K562 (cell line): Measurements from ENCODE around the gene SYNGR3. TPM values are rescaled to one million over a fixed set of nuclear protein-coding genes. Genes with fewer than 3 reads are reported as not detected.

Experiments used
- ATF1 ChIP-seq, 2 experiments: fragments of 450-650 bp in 1 of 2; IDR thresholded peaks; 2 replicates each; pipeline ENCODE4 v1.6.1; 2016; ENCODE audit warnings: missing compliant biosample characterization in 1 of 2, missing genetic modification characterization in 1 of 2
- CREM ChIP-seq: IDR thresholded peaks from 2 replicates; pipeline ENCODE4 v1.6.1; 2014; ENCODE audit warnings: antibody characterized with exemption, low read depth
- FIP1L1 ChIP-seq: fragments of 200-400 bp; formaldehyde crosslinking; IDR thresholded peaks from 2 replicates; pipeline ENCODE4 v1.6.1; 2018; ENCODE audit warnings: mild to moderate bottlenecking, low read depth, low read length; ENCODE audit not compliant: poor library complexity, severe bottlenecking
- GABPA ChIP-seq: fragments of 200-800 bp; sonication (Bioruptor generic); conservative IDR thresholded peaks from 2 replicates; pipeline ENCODE4 v1.6.1; 2016; ENCODE audit warnings: low read depth, missing genetic modification characterization, missing compliant biosample characterization
- POLR2B ChIP-seq: fragments of 450-650 bp; IDR thresholded peaks from 2 replicates; pipeline ENCODE4 v1.6.1; 2018; ENCODE audit warnings: low read depth; ENCODE audit not compliant: partially characterized antibody
- RBM14 ChIP-seq: fragments of 200-400 bp; formaldehyde crosslinking; IDR thresholded peaks from 2 replicates; pipeline ENCODE4 v1.6.1; 2018; ENCODE audit warnings: low read depth, mild to moderate bottlenecking, low read length, moderate library complexity, borderline replicate concordance; ENCODE audit not compliant: insufficient read depth
- REST ChIP-seq, 2 experiments: fragments of 450-650 bp; formaldehyde crosslinking in 1 of 2; IDR thresholded peaks; 2 replicates each; pipeline versions ENCODE4 v1.4.0 to v1.6.1; 2014 to 2020; ENCODE audit warnings: mild to moderate bottlenecking in 2 of 2, borderline replicate concordance in 1 of 2, low read depth in 1 of 2
- SP1 ChIP-seq: sonication (generic); formaldehyde crosslinking; IDR thresholded peaks from 2 replicates; pipeline ENCODE4 v1.8.1; 2022; ENCODE audit warnings: mild to moderate bottlenecking, missing genetic modification reagents
- ZNF212 ChIP-seq: fragments of 450-650 bp; formaldehyde crosslinking; IDR thresholded peaks from 2 replicates; pipeline ENCODE4 v1.4.0; 2020; ENCODE audit warnings: mild to moderate bottlenecking
- ZNF347 ChIP-seq: fragments of 450-650 bp; formaldehyde crosslinking; IDR thresholded peaks from 2 replicates; pipeline ENCODE4 v1.4.0; 2020; ENCODE audit warnings: low read depth, mild to moderate bottlenecking, moderate library complexity
- ZNF431 ChIP-seq: sonication (generic); formaldehyde crosslinking; IDR thresholded peaks from 2 replicates; pipeline ENCODE4 v1.8.0; 2022; ENCODE audit warnings: mild to moderate bottlenecking, missing genetic modification reagents
- polyA plus RNA-seq, 8 experiments: library from polyadenylated mRNA; depleted of rRNA in 4 of 8; stranded (reverse) in 5 of 8; unstranded in 3 of 8; fragments of >200 nt; fragmentation: Nextera tagmentation in 2 of 8; fragmentation: Illumina TruSeq in 1 of 8; extraction: Ambion mirVana in 2 of 8; extraction: Trizol in 1 of 8; gene quantifications; 2 replicates each; pipeline versions ENCODE4 v1.2.1 to v1.2.3, GENCODE V29; 2011 to 2014; ENCODE audit warnings: inconsistent platforms in 1 of 8, missing spikeins in 1 of 8
- total RNA-seq, 7 experiments: library from RNA; depleted of rRNA in 6 of 7; stranded (reverse); fragments of >200 nt in 6 of 7; fragmentation: Illumina TruSeq in 2 of 7; extraction: Trizol in 2 of 7; gene quantifications; 2 replicates each; pipeline versions ENCODE4 v1.2.1 to v1.2.3, GENCODE V29; 2011 to 2021; ENCODE audit warnings: low replicate concordance in 1 of 7
- TF ChIP-seq, protein P1 (sequence below): fragments of 450-650 bp; IDR thresholded peaks from 2 replicates; pipeline ENCODE4 v1.6.1; 2017; ENCODE audit warnings: antibody characterized with exemption, mild to moderate bottlenecking
- TF ChIP-seq, protein P2 (sequence below): sonication (generic); formaldehyde crosslinking; IDR thresholded peaks from 2 replicates; pipeline ENCODE4 v1.8.1; 2023; ENCODE audit warnings: mild to moderate bottlenecking, missing genetic modification reagents, moderate library complexity

Gene SYNGR3
- total and polyA plus RNA-seq, 9 of the 15 experiments (the other 6 are each of a cell fraction or from before 2014, with no cell fraction given): 3.7 to 69.2 (median 36.3) TPM

DNA sequence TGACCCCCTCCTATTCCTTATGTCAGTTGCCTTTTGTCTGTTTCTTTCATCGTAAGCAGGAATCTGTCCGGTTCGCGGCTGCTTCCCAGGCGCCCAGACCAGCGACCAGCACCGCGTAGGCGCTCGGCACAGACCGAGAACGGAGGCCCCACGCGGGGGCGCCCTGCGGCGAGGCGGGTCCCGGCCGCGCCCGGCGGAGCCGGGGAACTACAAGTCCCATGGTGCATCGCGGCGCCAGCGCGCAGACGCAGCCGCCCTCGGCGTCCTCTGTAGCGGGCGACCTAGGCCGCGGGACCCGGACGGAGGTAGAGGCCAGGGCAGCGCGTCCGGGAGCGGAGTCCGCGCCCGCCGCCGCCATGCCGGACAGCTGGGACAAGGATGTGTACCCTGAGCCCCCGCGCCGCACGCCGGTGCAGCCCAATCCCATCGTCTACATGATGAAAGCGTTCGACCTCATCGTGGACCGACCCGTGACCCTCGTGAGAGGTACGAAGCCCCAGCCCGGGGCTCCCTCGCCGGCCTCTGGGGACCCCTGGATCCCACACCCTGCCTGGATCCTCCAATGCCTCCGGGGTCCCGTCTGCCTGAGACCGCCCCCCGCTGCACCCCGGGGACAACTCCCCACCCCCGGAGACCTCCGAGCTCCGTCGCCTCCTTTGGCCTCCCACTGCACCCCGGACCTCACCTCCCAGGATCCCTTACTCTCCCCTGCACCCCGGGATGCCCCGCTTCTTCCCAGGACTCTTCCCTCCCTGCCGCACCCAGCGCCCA lies 30.3 kb upstream of the SYNGR3 start, which contains the start of gene NDUFB10 (continued):
- TF ChIP-seq REST (IDR thresholded peaks at IDR 0.05; ENCODE audit: borderline replicate concordance): peak; percentile 53; the same call in 1 of the 2 replicates
- TF ChIP-seq REST (CRISPR knock-in tag; IDR thresholded peaks at IDR 0.05; ENCODE audit: low read depth): no peak
- TF ChIP-seq ZNF212 (CRISPR knock-in tag): peak; percentile 5; the same call in 1 of the 2 replicates
- TF ChIP-seq POLR2B: peak; percentile 73
- no peak for TF ChIP-seq ZNF347 (CRISPR knock-in tag)
- TF ChIP-seq, protein P1, sequence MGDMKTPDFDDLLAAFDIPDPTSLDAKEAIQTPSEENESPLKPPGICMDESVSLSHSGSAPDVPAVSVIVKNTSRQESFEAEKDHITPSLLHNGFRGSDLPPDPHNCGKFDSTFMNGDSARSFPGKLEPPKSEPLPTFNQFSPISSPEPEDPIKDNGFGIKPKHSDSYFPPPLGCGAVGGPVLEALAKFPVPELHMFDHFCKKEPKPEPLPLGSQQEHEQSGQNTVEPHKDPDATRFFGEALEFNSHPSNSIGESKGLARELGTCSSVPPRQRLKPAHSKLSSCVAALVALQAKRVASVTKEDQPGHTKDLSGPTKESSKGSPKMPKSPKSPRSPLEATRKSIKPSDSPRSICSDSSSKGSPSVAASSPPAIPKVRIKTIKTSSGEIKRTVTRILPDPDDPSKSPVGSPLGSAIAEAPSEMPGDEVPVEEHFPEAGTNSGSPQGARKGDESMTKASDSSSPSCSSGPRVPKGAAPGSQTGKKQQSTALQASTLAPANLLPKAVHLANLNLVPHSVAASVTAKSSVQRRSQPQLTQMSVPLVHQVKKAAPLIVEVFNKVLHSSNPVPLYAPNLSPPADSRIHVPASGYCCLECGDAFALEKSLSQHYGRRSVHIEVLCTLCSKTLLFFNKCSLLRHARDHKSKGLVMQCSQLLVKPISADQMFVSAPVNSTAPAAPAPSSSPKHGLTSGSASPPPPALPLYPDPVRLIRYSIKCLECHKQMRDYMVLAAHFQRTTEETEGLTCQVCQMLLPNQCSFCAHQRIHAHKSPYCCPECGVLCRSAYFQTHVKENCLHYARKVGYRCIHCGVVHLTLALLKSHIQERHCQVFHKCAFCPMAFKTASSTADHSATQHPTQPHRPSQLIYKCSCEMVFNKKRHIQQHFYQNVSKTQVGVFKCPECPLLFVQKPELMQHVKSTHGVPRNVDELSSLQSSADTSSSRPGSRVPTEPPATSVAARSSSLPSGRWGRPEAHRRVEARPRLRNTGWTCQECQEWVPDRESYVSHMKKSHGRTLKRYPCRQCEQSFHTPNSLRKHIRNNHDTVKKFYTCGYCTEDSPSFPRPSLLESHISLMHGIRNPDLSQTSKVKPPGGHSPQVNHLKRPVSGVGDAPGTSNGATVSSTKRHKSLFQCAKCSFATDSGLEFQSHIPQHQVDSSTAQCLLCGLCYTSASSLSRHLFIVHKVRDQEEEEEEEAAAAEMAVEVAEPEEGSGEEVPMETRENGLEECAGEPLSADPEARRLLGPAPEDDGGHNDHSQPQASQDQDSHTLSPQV: peak; percentile 58
- TF ChIP-seq, protein P2, sequence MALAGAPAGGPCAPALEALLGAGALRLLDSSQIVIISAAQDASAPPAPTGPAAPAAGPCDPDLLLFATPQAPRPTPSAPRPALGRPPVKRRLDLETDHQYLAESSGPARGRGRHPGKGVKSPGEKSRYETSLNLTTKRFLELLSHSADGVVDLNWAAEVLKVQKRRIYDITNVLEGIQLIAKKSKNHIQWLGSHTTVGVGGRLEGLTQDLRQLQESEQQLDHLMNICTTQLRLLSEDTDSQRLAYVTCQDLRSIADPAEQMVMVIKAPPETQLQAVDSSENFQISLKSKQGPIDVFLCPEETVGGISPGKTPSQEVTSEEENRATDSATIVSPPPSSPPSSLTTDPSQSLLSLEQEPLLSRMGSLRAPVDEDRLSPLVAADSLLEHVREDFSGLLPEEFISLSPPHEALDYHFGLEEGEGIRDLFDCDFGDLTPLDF (CRISPR knock-in tag): peak; percentile 78
- TF ChIP-seq RBM14: no peak
- peak; percentile 68 for TF ChIP-seq SP1
- TF ChIP-seq CREM: peak; percentile 73
- peak; percentile 98 for TF ChIP-seq FIP1L1
- TF ChIP-seq ATF1 (CRISPR knock-in tag; IDR thresholded peaks at IDR 0.05): no peak
- TF ChIP-seq ATF1 (tag; IDR thresholded peaks at IDR 0.05): peak; percentile 82
- TF ChIP-seq ZNF431 (CRISPR knock-in tag): no peak
- peak; percentile 65 for TF ChIP-seq GABPA (tag)
